Measurements from ENCODE around the gene ADD3.
"Not testable (repeated sequence)": the region's sequence is repeated elsewhere in the genome, so short reads cannot be mapped to it uniquely, and the experiment has no call there.

The ADD3 gene

GRCh38 chr10:110036640-110037039 is 28.9 kb downstream of the ADD3 start:
- no peak for DNase-seq

- no peak for DNase-seq
Measured at GRCh38 chr10:110039254-110039653, 31.5 kb downstream of the ADD3 start.

GRCh38 chr10:110040108-110040507 is 32.3 kb downstream of the ADD3 start:
- no peak for DNase-seq

- no peak for DNase-seq
Measured at GRCh38 chr10:110040767-110041478, 33.1 kb downstream of the ADD3 start.

- no peak for DNase-seq
Measured at GRCh38 chr10:110041479-110041829, 33.7 kb downstream of the ADD3 start.

GRCh38 chr10:110042181-110042580 is 34.4 kb downstream of the ADD3 start:
- DNase-seq = no peak

GRCh38 chr10:110042891-110043290 is 35.1 kb downstream of the ADD3 start:
- DNase-seq = no peak

GRCh38 chr10:110044681-110045080 is 36.9 kb downstream of the ADD3 start:
- DNase-seq = no peak

- no peak for DNase-seq
Measured at GRCh38 chr10:110045772-110046171, 38.0 kb downstream of the ADD3 start.

GRCh38 chr10:110048145-110048544 is 40.4 kb downstream of the ADD3 start:
- not testable (repeated sequence) for DNase-seq

- DNase-seq = no peak
Measured at GRCh38 chr10:110048781-110049180, 41.0 kb downstream of the ADD3 start.

GRCh38 chr10:110049889-110050591 is 42.3 kb downstream of the ADD3 start:
- DNase-seq = not testable (repeated sequence)

GRCh38 chr10:110051487-110051886 is 43.7 kb downstream of the ADD3 start:
- DNase-seq = no peak

- DNase-seq = no peak
Measured at GRCh38 chr10:110052916-110053315, 45.1 kb downstream of the ADD3 start.

GRCh38 chr10:110056822-110057221 is 49.0 kb downstream of the ADD3 start:
- DNase-seq = no peak

GRCh38 chr10:110057456-110057855 is 49.7 kb downstream of the ADD3 start:
- no peak for DNase-seq

- no peak for DNase-seq
Measured at GRCh38 chr10:110058212-110058611, 50.4 kb downstream of the ADD3 start.

GRCh38 chr10:110059925-110060324 is 52.1 kb downstream of the ADD3 start:
- DNase-seq = no peak

- DNase-seq = no peak
Measured at GRCh38 chr10:110061687-110062086, 53.9 kb downstream of the ADD3 start.

- no peak for DNase-seq
Measured at GRCh38 chr10:110065269-110065668, 57.5 kb downstream of the ADD3 start.

- no peak for DNase-seq
Measured at GRCh38 chr10:110067960-110068770, 60.4 kb downstream of the ADD3 start.

GRCh38 chr10:110068780-110069179 is 61.0 kb downstream of the ADD3 start:
- DNase-seq = no peak

- no peak for DNase-seq
Measured at GRCh38 chr10:110069502-110069982, 61.8 kb downstream of the ADD3 start.

- no peak for DNase-seq
Measured at GRCh38 chr10:110073896-110074295, 66.1 kb downstream of the ADD3 start.

All from NCI-H2081 treated with DMSO at 0.1 percent for 48 hours (cell line).